SHP77 (cell line): ENCODE measurements around the gene COX7A2L.
"Not testable (repeated sequence)": the region's sequence is repeated elsewhere in the genome, so short reads cannot be mapped to it uniquely, and the experiment has no call there.

Source experiments
- DNase-seq, 2 experiments: peaks; one replicate each; lab custom pipeline; 2025; lab: John Stamatoyannopoulos, UW

COX7A2L gene

GRCh38 chr2:42339191-42339912, 21.7 kb downstream of the COX7A2L start:
- no peak for DNase-seq

GRCh38 chr2:42338567-42339190, 22.3 kb downstream of the COX7A2L start:
- DNase-seq, result no peak

- DNase-seq, result no peak
Measured at GRCh38 chr2:42337846-42338566, 23.0 kb downstream of the COX7A2L start.

GRCh38 chr2:42337356-42337820, 23.6 kb downstream of the COX7A2L start:
- no peak for DNase-seq

- no peak for DNase-seq
Measured at GRCh38 chr2:42336361-42336965, 24.6 kb downstream of the COX7A2L start.

GRCh38 chr2:42335514-42336104, 25.4 kb downstream of the COX7A2L start:
- no peak for DNase-seq

- not testable (repeated sequence) for DNase-seq
Measured at GRCh38 chr2:42334865-42335264, 26.2 kb downstream of the COX7A2L start.

- DNase-seq, result no peak
Measured at GRCh38 chr2:42334220-42334619, 26.8 kb downstream of the COX7A2L start.

- no peak for DNase-seq
Measured at GRCh38 chr2:42333579-42333978, 27.4 kb downstream of the COX7A2L start.

- DNase-seq, result no peak
Measured at GRCh38 chr2:42332575-42332974, 28.4 kb downstream of the COX7A2L start.

GRCh38 chr2:42331569-42332284, 29.3 kb downstream of the COX7A2L start:
- no peak for DNase-seq

GRCh38 chr2:42329736-42330135, 31.3 kb downstream of the COX7A2L start:
- no peak for DNase-seq

GRCh38 chr2:42328923-42329322, 32.1 kb downstream of the COX7A2L start:
- no peak for DNase-seq

- DNase-seq, result peak in 1 of 2 experiments; percentile 12
Measured at GRCh38 chr2:42328148-42328833, 32.7 kb downstream of the COX7A2L start.

- peak in 1 of 2 experiments; percentile 26 for DNase-seq
Measured at GRCh38 chr2:42327125-42327524, 33.9 kb downstream of the COX7A2L start.

- no peak for DNase-seq
Measured at GRCh38 chr2:42325609-42326008, 35.4 kb downstream of the COX7A2L start.

GRCh38 chr2:42324949-42325348, 36.1 kb downstream of the COX7A2L start:
- DNase-seq, result no peak

GRCh38 chr2:42324244-42324643, 36.8 kb downstream of the COX7A2L start:
- no peak for DNase-seq

GRCh38 chr2:42321452-42322064, 39.5 kb downstream of the COX7A2L start:
- no peak for DNase-seq

GRCh38 chr2:42319265-42319664, 41.8 kb downstream of the COX7A2L start:
- no peak for DNase-seq
